Panc1 (cell line): ENCODE measurements around the gene ISG20L2. TPM values are rescaled to one million over a fixed set of nuclear protein-coding genes. Genes with fewer than 3 reads are reported as not detected.

ENCODE experiments used
- ATAC-seq: fragments of 200-7000 bp; cut with Tn5 transposase; 2 replicates; pipeline ENCODE4 v1.9.1; 2020; ENCODE audit warnings: mild to moderate bottlenecking, moderate library complexity
- BruUV-seq: library from RNA; stranded (reverse); fragments of 400-500 nt; replicated peaks from 2 replicates; lab custom pipeline; 2021; lab: Mats Ljungman, UMichigan
- CTCF ChIA-PET: fragments of 300-600 bp; sonication (Branson Sonifier 250); formaldehyde crosslinking; loops from one replicate; lab custom pipeline; 2022; ENCODE audit warnings: antibody characterized with exemption; lab: Charles Lee
- POLR2A ChIA-PET: fragments of 300-600 bp; sonication (Branson Sonifier 250); formaldehyde crosslinking; loops from one replicate; lab custom pipeline; 2022; ENCODE audit warnings: antibody characterized with exemption; lab: Charles Lee
- DNase-seq: peaks from one replicate; pipeline ENCODE4 v3.0.0-alpha.2; 2010; ENCODE audit warnings: low read depth, low spot score
- H3K27ac ChIP-seq: 2 replicates; pipeline ENCODE4 v1.5.1; 2011; ENCODE audit warnings: mild to moderate bottlenecking, low read length, inconsistent platforms
- H3K27me3 ChIP-seq: fragments of 200-500 bp; sonication (Bioruptor generic); 2 replicates; pipeline ENCODE4 v1.6.0; 2014; ENCODE audit warnings: low read length, inconsistent platforms; ENCODE audit not compliant: control insufficient read depth, insufficient read depth
- H3K36me3 ChIP-seq: fragments of 200-500 bp; sonication (Bioruptor generic); 2 replicates; pipeline ENCODE4 v1.5.1; 2014; ENCODE audit warnings: inconsistent platforms, mild to moderate bottlenecking, low read length, moderate library complexity; ENCODE audit not compliant: control insufficient read depth, insufficient read depth
- H3K4me1 ChIP-seq: 2 replicates; pipeline ENCODE4 v1.5.1; 2011; ENCODE audit warnings: inconsistent platforms, mild to moderate bottlenecking, low read length, moderate library complexity; ENCODE audit not compliant: control insufficient read depth, insufficient read depth
- H3K4me3 ChIP-seq, 2 experiments: 2 replicates each; pipeline ENCODE4 v1.5.1; 2011 to 2012; ENCODE audit warnings: low read depth in 2 of 2, low read length in 2 of 2, mild to moderate bottlenecking in 2 of 2, inconsistent platforms in 1 of 2, moderate library complexity in 1 of 2
- H3K9me3 ChIP-seq: fragments of 200-500 bp; sonication (Bioruptor generic); 2 replicates; pipeline ENCODE4 v1.5.1; 2014; ENCODE audit warnings: low read depth, mild to moderate bottlenecking, inconsistent platforms, low read length, moderate library complexity; ENCODE audit not compliant: control insufficient read depth, insufficient read depth
- POLR2AphosphoS5 ChIP-seq: IDR thresholded peaks from 2 replicates; pipeline ENCODE4 v1.6.1; 2012; ENCODE audit warnings: mild to moderate bottlenecking, low read depth, low read length, moderate library complexity
- REST ChIP-seq, 2 experiments: IDR thresholded peaks; 2 replicates each; pipeline ENCODE4 v1.6.1; 2011 to 2012; ENCODE audit warnings: low read depth in 2 of 2, control low read depth in 1 of 2, low read length in 1 of 2, mild to moderate bottlenecking in 1 of 2, moderate library complexity in 1 of 2; ENCODE audit not compliant: insufficient read depth in 1 of 2
- SIN3A ChIP-seq: IDR thresholded peaks from 2 replicates; pipeline ENCODE4 v1.6.1; 2012; ENCODE audit warnings: low read depth, mild to moderate bottlenecking, low read length, moderate library complexity, borderline replicate concordance; ENCODE audit not compliant: insufficient read depth
- TCF7L2 ChIP-seq: IDR thresholded peaks from 2 replicates; pipeline ENCODE4 v1.6.1; 2011; ENCODE audit warnings: mild to moderate bottlenecking, low read depth, low read length, inconsistent platforms
- in situ Hi-C: cut with HindIII; loops from 2 replicates; pipeline ENCODE4 v1.10.0; 2016; ENCODE audit warnings: low sequenced_read_pairs, low pct_unique_long_range_greater_than_20kb
- intact Hi-C: fragments of 100-400 bp; cut with micrococcal nuclease; formaldehyde crosslinking; loops from one replicate; pipeline ENCODE4 v1.10.0; 2022; ENCODE audit not compliant: unreplicated experiment
- total RNA-seq: library from RNA; stranded (reverse); gene quantifications from one replicate; pipeline ENCODE4 v1.2.1, GENCODE V29; 2021; ENCODE audit not compliant: unreplicated experiment
- TF ChIP-seq, protein P1 (sequence below): fragments of 450-650 bp; IDR thresholded peaks from 2 replicates; pipeline ENCODE4 v1.5.1; 2017; ENCODE audit warnings: mild to moderate bottlenecking

The ISG20L2 gene
- total RNA-seq, 1 experiment from 2014 or later: 40.6 TPM

DNA sequence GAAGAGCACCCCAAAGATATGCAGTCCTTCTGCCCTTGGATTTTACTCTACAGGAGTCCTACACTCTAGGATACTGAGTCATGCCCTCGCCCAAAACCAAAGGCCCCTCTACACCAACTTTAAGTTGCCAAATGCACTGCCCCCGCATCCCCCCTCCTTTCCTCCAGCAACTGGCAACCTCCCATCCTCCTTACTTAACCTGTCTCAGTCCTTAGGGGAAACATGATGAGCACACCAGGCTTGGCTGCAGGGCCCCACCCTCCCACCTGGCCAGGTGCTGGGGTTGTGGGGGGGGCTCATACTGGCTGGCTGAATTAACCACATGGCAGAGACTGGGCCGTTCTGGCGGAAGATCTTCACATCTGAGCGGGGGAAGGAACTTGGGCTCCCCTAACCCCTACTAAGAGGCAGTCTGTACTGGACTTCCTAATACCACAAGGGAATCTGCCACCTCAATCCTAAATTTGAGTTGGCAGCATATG, 21.7 kb upstream of the ISG20L2 start:
- no peak for DNase-seq
- BruUV-seq: no TSS peak
- Histone ChIP-seq H3K4me3 (peak overlapping the region; percentile 77 to 80), H3K36me3 (peaks cover 8% of the 10 kb centered on the region), H3K27me3 (no peaks in the 10 kb centered on the region), H3K27ac (peak overlapping the region; percentile 100), H3K4me1 (peaks cover 48% of the 10 kb centered on the region), H3K9me3 (no peaks in the 10 kb centered on the region)
- intact Hi-C loops: no loop called here
- CTCF ChIA-PET: no interaction called here
- POLR2A ChIA-PET: no interaction called here
- ATAC-seq: no peak
- in situ Hi-C loops: no loop called here
- TF ChIP-seq REST (IDR thresholded peaks at IDR 0.05; ENCODE audit: insufficient read depth in 1 of 2, low read depth in 2 of 2, low read length in 1 of 2) (no peak), TCF7L2 (no peak)

GRCh38 chr1:156749419-156750118, 21.0 kb upstream of the ISG20L2 start:
- Histone ChIP-seq H3K4me3 (peak overlapping the region; percentile 77 to 80), H3K27me3 (no peaks in the 10 kb centered on the region), H3K27ac (peak overlapping the region; percentile 100), H3K9me3 (no peaks in the 10 kb centered on the region), H3K4me1 (peaks cover 54% of the 10 kb centered on the region), H3K36me3 (peaks cover 11% of the 10 kb centered on the region)
- POLR2A ChIA-PET: no interaction called here
- DNase-seq (no peak), ATAC-seq (no peak)
- TF ChIP-seq REST (IDR thresholded peaks at IDR 0.05; ENCODE audit: insufficient read depth in 1 of 2, low read depth in 2 of 2, low read length in 1 of 2) (no peak), TCF7L2 (no peak), SIN3A (no peak), POLR2AphosphoS5 (no peak; the same call in 1 of the 2 replicates)
- TF ChIP-seq, protein P1, sequence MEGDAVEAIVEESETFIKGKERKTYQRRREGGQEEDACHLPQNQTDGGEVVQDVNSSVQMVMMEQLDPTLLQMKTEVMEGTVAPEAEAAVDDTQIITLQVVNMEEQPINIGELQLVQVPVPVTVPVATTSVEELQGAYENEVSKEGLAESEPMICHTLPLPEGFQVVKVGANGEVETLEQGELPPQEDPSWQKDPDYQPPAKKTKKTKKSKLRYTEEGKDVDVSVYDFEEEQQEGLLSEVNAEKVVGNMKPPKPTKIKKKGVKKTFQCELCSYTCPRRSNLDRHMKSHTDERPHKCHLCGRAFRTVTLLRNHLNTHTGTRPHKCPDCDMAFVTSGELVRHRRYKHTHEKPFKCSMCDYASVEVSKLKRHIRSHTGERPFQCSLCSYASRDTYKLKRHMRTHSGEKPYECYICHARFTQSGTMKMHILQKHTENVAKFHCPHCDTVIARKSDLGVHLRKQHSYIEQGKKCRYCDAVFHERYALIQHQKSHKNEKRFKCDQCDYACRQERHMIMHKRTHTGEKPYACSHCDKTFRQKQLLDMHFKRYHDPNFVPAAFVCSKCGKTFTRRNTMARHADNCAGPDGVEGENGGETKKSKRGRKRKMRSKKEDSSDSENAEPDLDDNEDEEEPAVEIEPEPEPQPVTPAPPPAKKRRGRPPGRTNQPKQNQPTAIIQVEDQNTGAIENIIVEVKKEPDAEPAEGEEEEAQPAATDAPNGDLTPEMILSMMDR: no peak
- in situ Hi-C loops (no loop called here), intact Hi-C loops (no loop called here)
- CTCF ChIA-PET: no interaction called here
- no TSS peak for BruUV-seq
